Measurements from ENCODE around the gene FOXO6. TPM values are rescaled to one million over a fixed set of nuclear protein-coding genes. Genes with fewer than 3 reads are reported as not detected.

FOXO6 gene
- total RNA-seq, 1 donor from 2014 or later: 38.4 TPM

GRCh38 chr1:41378222-41378621 lies 17.0 kb downstream of the FOXO6 start:
- H3K27me3 Mint-ChIP-seq (ENCODE audit: low read depth): peaks cover 18% of the 10 kb centered on the region
- no peak for DNase-seq (ENCODE audit: low spot score in 2 of 2, unreplicated experiment in 2 of 2)
- peaks cover 16% of the 10 kb centered on the region for H3K36me3 Mint-ChIP-seq
- H3K9me3 Mint-ChIP-seq: no peaks in the 10 kb centered on the region
- peaks cover 70% of the 10 kb centered on the region for H3K4me1 Mint-ChIP-seq
- H3K4me3 Mint-ChIP-seq: no peak overlapping the region
- TF ChIP-seq CTCF (IDR thresholded peaks at IDR 0.05; ENCODE audit: unreplicated experiment): no peak
- peak overlapping the region; percentile 47 for H3K27ac Mint-ChIP-seq

DNA sequence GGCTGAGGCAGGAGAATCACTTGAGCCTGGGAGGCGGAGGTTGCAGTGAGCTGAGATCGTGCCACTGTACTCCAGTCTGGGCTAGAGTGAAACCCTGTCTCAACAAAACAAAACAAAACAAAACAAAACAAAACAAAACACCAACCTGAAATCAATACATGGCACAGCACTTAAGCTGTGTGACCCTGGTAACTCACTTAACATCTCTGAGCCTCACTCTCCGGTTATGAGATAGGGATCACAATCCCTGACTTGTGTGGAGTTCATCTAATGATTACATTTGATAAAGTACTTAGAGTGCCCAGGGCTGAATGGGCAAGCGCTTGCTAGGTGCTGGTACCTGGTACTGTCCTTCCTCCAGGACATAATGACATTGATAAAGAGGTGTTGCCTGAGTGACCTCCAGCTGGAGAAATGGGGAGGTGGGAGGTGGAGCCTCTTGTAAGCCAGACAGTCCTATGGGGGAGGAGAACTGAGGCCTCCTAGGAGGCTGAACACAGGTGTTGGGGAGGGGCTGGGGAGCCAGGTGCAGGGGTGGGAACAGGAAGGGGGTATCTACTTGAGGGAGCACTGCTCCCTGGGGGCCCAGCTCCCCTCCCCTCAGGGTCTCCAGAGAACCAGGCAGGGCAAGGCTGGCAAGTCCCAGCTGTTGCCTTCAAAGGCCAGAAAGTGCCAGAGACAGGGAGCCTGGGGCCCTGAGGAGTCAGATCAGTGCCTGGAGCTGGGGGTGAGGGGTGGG lies 17.9 kb downstream of the FOXO6 start:
- H3K4me1 Mint-ChIP-seq: peaks cover 72% of the 10 kb centered on the region
- peaks cover 25% of the 10 kb centered on the region for H3K36me3 Mint-ChIP-seq
- peak overlapping the region; percentile 48 for H3K27ac Mint-ChIP-seq
- peaks cover 28% of the 10 kb centered on the region for H3K27me3 Mint-ChIP-seq (ENCODE audit: low read depth)
- H3K9me3 Mint-ChIP-seq: no peaks in the 10 kb centered on the region
- no peak for DNase-seq (ENCODE audit: low spot score in 2 of 2, unreplicated experiment in 2 of 2)
- no peak for TF ChIP-seq CTCF (IDR thresholded peaks at IDR 0.05; ENCODE audit: unreplicated experiment)
- H3K4me3 Mint-ChIP-seq: no peak overlapping the region

DNA sequence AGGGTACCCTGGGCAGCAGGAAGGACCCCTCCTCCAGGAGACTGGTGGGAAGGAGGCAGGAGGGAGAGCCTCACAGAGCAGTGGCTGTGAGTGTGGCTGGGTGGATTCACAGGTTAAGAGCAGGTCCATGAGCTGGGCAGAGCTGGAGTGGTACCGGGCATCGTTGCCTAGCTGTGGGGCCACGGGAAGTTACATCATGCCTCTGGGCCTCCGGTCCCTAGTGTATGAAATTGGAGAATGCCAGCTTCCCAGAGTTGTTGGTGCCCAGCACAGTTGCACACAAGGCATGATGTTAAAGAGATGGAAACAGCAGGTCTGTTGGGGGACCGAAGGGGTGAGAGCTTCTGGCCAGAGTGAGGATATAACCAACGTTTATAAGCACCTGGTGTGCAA lies 18.5 kb downstream of the FOXO6 start:
- Mint-ChIP-seq H3K27ac (peak overlapping the region; percentile 91), H3K27me3 (ENCODE audit: low read depth) (peaks cover 33% of the 10 kb centered on the region), H3K4me1 (peaks cover 76% of the 10 kb centered on the region), H3K9me3 (no peaks in the 10 kb centered on the region), H3K36me3 (peaks cover 30% of the 10 kb centered on the region), H3K4me3 (no peak overlapping the region)
- no peak for TF ChIP-seq CTCF (IDR thresholded peaks at IDR 0.05; ENCODE audit: unreplicated experiment)
- no peak for DNase-seq (ENCODE audit: low spot score in 2 of 2, unreplicated experiment in 2 of 2)

DNA sequence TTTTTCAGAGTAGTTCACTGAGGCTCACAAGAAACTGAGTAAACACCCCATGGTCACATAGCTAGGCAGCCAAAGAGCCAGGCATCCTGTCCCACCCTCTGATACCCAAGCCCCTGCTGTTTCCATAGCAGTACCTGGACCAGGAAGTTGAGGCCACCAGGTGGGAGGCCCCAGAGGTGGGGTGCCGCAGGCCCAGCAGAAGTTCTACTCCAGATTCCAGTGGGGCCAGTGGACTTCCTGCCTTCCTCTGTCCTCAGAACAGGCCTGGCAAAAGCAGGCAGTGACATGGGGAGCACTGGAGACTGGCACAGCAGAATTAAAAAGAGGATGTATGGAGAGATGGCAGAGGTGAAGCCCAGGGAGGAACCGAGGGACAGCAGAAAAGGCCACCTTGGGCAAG lies 19.0 kb downstream of the FOXO6 start:
- Mint-ChIP-seq H3K27me3 (ENCODE audit: low read depth) (peaks cover 38% of the 10 kb centered on the region), H3K36me3 (peaks cover 29% of the 10 kb centered on the region)

GRCh38 chr1:41380979-41381691 lies 19.9 kb downstream of the FOXO6 start:
- Mint-ChIP-seq H3K4me1 (peaks cover 77% of the 10 kb centered on the region), H3K27me3 (ENCODE audit: low read depth) (peaks cover 39% of the 10 kb centered on the region), H3K36me3 (peaks cover 21% of the 10 kb centered on the region), H3K9me3 (no peaks in the 10 kb centered on the region), H3K27ac (peak overlapping the region; percentile 91), H3K4me3 (peak overlapping the region; percentile 72)
- TF ChIP-seq CTCF (IDR thresholded peaks at IDR 0.05; ENCODE audit: unreplicated experiment): no peak
- DNase-seq (ENCODE audit: low spot score in 2 of 2, unreplicated experiment in 2 of 2): peak; percentile 68 to 85

More for the DNA sequence above, 19.0 kb downstream of the FOXO6 start:
- no peak for DNase-seq (ENCODE audit: low spot score in 2 of 2, unreplicated experiment in 2 of 2)
- Mint-ChIP-seq H3K9me3 (no peaks in the 10 kb centered on the region), H3K4me3 (peak overlapping the region; percentile 72), H3K27ac (peak overlapping the region; percentile 91), H3K4me1 (peaks cover 79% of the 10 kb centered on the region)
- TF ChIP-seq CTCF (IDR thresholded peaks at IDR 0.05; ENCODE audit: unreplicated experiment): no peak

Data from mesothelial cell of epicardium (in vitro differentiated cells).